Sigmoid colon (tissue), 4 donors: ENCODE measurements around the gene USP24.

Experiments
- EP300 ChIP-seq, 4 donors: sonication (generic); formaldehyde crosslinking; IDR thresholded peaks; one replicate each; pipeline ENCODE4 v1.6.1; 2017; ENCODE audit warnings: antibody characterized with exemption in 4 of 4
- POLR2A ChIP-seq, 2 donors: fragments of 450-650 bp; IDR thresholded peaks; one replicate each; pipeline ENCODE4 v1.6.1; 2016; ENCODE audit warnings: antibody characterized with exemption in 2 of 2, mild to moderate bottlenecking in 2 of 2, moderate library complexity in 2 of 2
- POLR2AphosphoS5 ChIP-seq, 4 donors: sonication (generic); formaldehyde crosslinking; IDR thresholded peaks; one replicate each; pipeline ENCODE4 v1.6.1; 2017; ENCODE audit warnings: antibody characterized with exemption in 4 of 4
- TF ChIP-seq, protein P1 (sequence below), 4 experiments: fragments of 450-650 bp in 3 of 4; fragments of 200-600 bp in 1 of 4; IDR thresholded peaks; one replicate each; pipeline ENCODE4 v1.5.1; 2016 to 2019; ENCODE audit warnings: antibody characterized with exemption in 4 of 4, mild to moderate bottlenecking in 3 of 4, moderate library complexity in 2 of 4

DNA sequence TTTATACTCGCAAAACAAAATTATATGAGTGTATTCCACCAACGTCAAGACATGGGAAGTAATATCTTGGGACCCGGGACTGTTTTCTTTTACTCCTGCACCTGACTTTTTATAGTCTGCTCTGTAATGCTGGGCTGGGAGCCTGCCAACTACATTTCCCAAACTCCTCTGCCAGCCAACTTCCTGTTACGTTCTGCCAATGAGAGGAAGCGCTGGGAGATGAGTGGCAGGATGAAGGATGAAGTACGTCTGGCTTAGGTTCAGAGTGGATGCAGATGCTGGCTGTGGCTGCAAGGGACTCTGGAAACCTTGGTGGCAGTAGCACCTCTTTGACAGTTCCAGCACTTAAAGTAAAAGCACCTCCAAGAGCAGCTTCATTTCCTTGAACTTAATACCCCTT, 59.6 kb downstream of the USP24 start:
- TF ChIP-seq, protein P1, sequence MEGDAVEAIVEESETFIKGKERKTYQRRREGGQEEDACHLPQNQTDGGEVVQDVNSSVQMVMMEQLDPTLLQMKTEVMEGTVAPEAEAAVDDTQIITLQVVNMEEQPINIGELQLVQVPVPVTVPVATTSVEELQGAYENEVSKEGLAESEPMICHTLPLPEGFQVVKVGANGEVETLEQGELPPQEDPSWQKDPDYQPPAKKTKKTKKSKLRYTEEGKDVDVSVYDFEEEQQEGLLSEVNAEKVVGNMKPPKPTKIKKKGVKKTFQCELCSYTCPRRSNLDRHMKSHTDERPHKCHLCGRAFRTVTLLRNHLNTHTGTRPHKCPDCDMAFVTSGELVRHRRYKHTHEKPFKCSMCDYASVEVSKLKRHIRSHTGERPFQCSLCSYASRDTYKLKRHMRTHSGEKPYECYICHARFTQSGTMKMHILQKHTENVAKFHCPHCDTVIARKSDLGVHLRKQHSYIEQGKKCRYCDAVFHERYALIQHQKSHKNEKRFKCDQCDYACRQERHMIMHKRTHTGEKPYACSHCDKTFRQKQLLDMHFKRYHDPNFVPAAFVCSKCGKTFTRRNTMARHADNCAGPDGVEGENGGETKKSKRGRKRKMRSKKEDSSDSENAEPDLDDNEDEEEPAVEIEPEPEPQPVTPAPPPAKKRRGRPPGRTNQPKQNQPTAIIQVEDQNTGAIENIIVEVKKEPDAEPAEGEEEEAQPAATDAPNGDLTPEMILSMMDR (IDR thresholded peaks at IDR 0.05): no peak
- TF ChIP-seq EP300 (IDR thresholded peaks at IDR 0.05) (no peak), POLR2A (IDR thresholded peaks at IDR 0.05) (no peak), POLR2AphosphoS5 (IDR thresholded peaks at IDR 0.05) (no peak)
